Measurements from ENCODE around the gene CLCN3. TPM values are rescaled to one million over a fixed set of nuclear protein-coding genes. Genes with fewer than 3 reads are reported as not detected.
A peak's percentile ranks its signal among the peaks of the same experiment; 100 is the strongest.

Gene CLCN3
- total RNA-seq, 1 donor from 2014 or later, result 44.8 TPM

- H3F3A ChIP-seq (ENCODE audit: low read depth), result peaks cover 8% of the 10 kb centered on the region
- Mint-ChIP-seq H3K27me3 (ENCODE audit: insufficient read depth, low read depth) (no peaks in the 10 kb centered on the region), H3K9me3 (no peaks in the 10 kb centered on the region), H3K4me1 (peaks cover 19% of the 10 kb centered on the region), H3K36me3 (no peaks in the 10 kb centered on the region), H3K27ac (no peak overlapping the region), H3K4me3 (no peak overlapping the region)
- peaks cover 15% of the 10 kb centered on the region for H3K4me1 ChIP-seq
- H3K4me3 ChIP-seq, result no peak overlapping the region
- no peaks in the 10 kb centered on the region for H3K9me3 ChIP-seq (ENCODE audit: low read depth)
- H2AFZ ChIP-seq (replicated peaks), result no peak overlapping the region
- no peaks in the 10 kb centered on the region for H3K36me3 ChIP-seq
- H3K27me3 ChIP-seq, result no peaks in the 10 kb centered on the region
- H3K4me2 ChIP-seq, result no peak overlapping the region
- TF ChIP-seq EZH2phosphoT487 (IDR thresholded peaks at IDR 0.05) (no peak), CTCF (IDR thresholded peaks at IDR 0.05) (no peak), EZH2 (IDR thresholded peaks at IDR 0.05) (no peak)
- H4K20me1 ChIP-seq (ENCODE audit: low read depth), result no peaks in the 10 kb centered on the region
- DNase-seq (ENCODE audit: low spot score), result no peak
- no peak overlapping the region for H3K27ac ChIP-seq
- peaks cover 29% of the 10 kb centered on the region for H3K79me2 ChIP-seq (ENCODE audit: low read depth)
- H3K9ac ChIP-seq, result no peak overlapping the region
Measured at GRCh38 chr4:169618286-169618685, 2.1 kb upstream of the CLCN3 start.

GRCh38 chr4:169618986-169619385, 1.4 kb upstream of the CLCN3 start:
- H3K27ac ChIP-seq, result no peak overlapping the region
- H2AFZ ChIP-seq (replicated peaks), result no peak overlapping the region
- no peaks in the 10 kb centered on the region for H3K36me3 Mint-ChIP-seq
- no peaks in the 10 kb centered on the region for H3K36me3 ChIP-seq
- peak overlapping the region; percentile 93 for H3K4me3 Mint-ChIP-seq
- H3K4me1 Mint-ChIP-seq, result peaks cover 17% of the 10 kb centered on the region
- H3K9me3 Mint-ChIP-seq, result no peaks in the 10 kb centered on the region
- peak overlapping the region; percentile 99 for H3K4me2 ChIP-seq
- no peak overlapping the region for H3K9ac ChIP-seq
- H3K4me3 ChIP-seq, result peak overlapping the region; percentile 85
- DNase-seq (ENCODE audit: low spot score), result no peak
- no peaks in the 10 kb centered on the region for H4K20me1 ChIP-seq (ENCODE audit: low read depth)
- no peak for TF ChIP-seq EZH2 (IDR thresholded peaks at IDR 0.05)
- TF ChIP-seq CTCF (IDR thresholded peaks at IDR 0.05), result no peak
- TF ChIP-seq EZH2phosphoT487 (IDR thresholded peaks at IDR 0.05), result no peak
- H3K9me3 ChIP-seq (ENCODE audit: low read depth), result no peaks in the 10 kb centered on the region
- H3K79me2 ChIP-seq (ENCODE audit: low read depth), result peaks cover 36% of the 10 kb centered on the region
- H3K27ac Mint-ChIP-seq, result no peak overlapping the region
- H3K27me3 ChIP-seq, result no peaks in the 10 kb centered on the region
- peaks cover 8% of the 10 kb centered on the region for H3F3A ChIP-seq (ENCODE audit: low read depth)
- H3K27me3 Mint-ChIP-seq (ENCODE audit: insufficient read depth, low read depth), result no peaks in the 10 kb centered on the region
- H3K4me1 ChIP-seq, result peaks cover 15% of the 10 kb centered on the region

GRCh38 chr4:169619518-169619957, 840 bp upstream of the CLCN3 start:
- peak; percentile 44 for DNase-seq (ENCODE audit: low spot score)
- no peaks in the 10 kb centered on the region for H3K27me3 ChIP-seq

More at GRCh38 chr4:169619518-169619957, 840 bp upstream of the CLCN3 start:
- H3K9me3 Mint-ChIP-seq, result no peaks in the 10 kb centered on the region
- no peaks in the 10 kb centered on the region for H3K36me3 Mint-ChIP-seq
- H3K36me3 ChIP-seq, result no peaks in the 10 kb centered on the region
- peaks cover 15% of the 10 kb centered on the region for H3K4me1 ChIP-seq
- no peak overlapping the region for H3K27ac Mint-ChIP-seq
- peak overlapping the region; percentile 85 for H3K4me3 ChIP-seq
- H3K27ac ChIP-seq, result no peak overlapping the region
- no peaks in the 10 kb centered on the region for H4K20me1 ChIP-seq (ENCODE audit: low read depth)
- H3K79me2 ChIP-seq (ENCODE audit: low read depth), result peaks cover 42% of the 10 kb centered on the region
- H3K27me3 Mint-ChIP-seq (ENCODE audit: insufficient read depth, low read depth), result no peaks in the 10 kb centered on the region
- H2AFZ ChIP-seq (replicated peaks), result peak overlapping the region; percentile 88
- no peak overlapping the region for H3K9ac ChIP-seq
- TF ChIP-seq EZH2phosphoT487 (IDR thresholded peaks at IDR 0.05) (no peak), EZH2 (IDR thresholded peaks at IDR 0.05) (no peak), CTCF (IDR thresholded peaks at IDR 0.05) (peak; percentile 52)
- peak overlapping the region; percentile 93 for H3K4me3 Mint-ChIP-seq
- peaks cover 17% of the 10 kb centered on the region for H3K4me1 Mint-ChIP-seq
- H3F3A ChIP-seq (ENCODE audit: low read depth), result peaks cover 8% of the 10 kb centered on the region
- peak overlapping the region; percentile 99 for H3K4me2 ChIP-seq
- H3K9me3 ChIP-seq (ENCODE audit: low read depth), result no peaks in the 10 kb centered on the region
